Peyer's patch (tissue), 4 donors: Measurements from ENCODE around the gene HIVEP2. TPM values are rescaled to one million over a fixed set of nuclear protein-coding genes. Genes with fewer than 3 reads are reported as not detected.

Experiments used
- DNase-seq, 3 donors: peaks; one replicate each; pipeline ENCODE4 v3.0.0-alpha.2; 2017 to 2019
- H3K27ac ChIP-seq, 4 donors: fragments of 200-600 bp; sonication (generic); one replicate each; pipeline ENCODE4 v1.5.1; 2016 to 2019
- H3K27me3 ChIP-seq, 2 donors: fragments of 200-600 bp; sonication (generic); one replicate each; pipeline ENCODE4 v1.5.1; 2019
- H3K36me3 ChIP-seq, 3 donors: fragments of 200-600 bp; sonication (generic); one replicate each; pipeline ENCODE4 v1.5.1; 2016 to 2019
- H3K4me1 ChIP-seq, 4 donors: fragments of 200-600 bp; sonication (generic); one replicate each; pipeline ENCODE4 v1.5.1; 2016 to 2019
- H3K4me3 ChIP-seq, 4 donors: fragments of 200-600 bp; sonication (generic); 1 replicate in 3 of 4; 2 replicates in 1 of 4; pipeline ENCODE4 v1.5.1; 2016 to 2019; ENCODE audit warnings: mild to moderate bottlenecking in 1 of 4
- H3K9me3 ChIP-seq, 4 donors: fragments of 200-600 bp; sonication (generic); one replicate each; pipeline ENCODE4 v1.5.1; 2016 to 2019; ENCODE audit warnings: mild to moderate bottlenecking in 1 of 4
- POLR2A ChIP-seq, 2 donors: fragments of 450-650 bp; IDR thresholded peaks; one replicate each; pipeline ENCODE4 v1.5.1; 2017; ENCODE audit warnings: antibody characterized with exemption in 2 of 2, mild to moderate bottlenecking in 2 of 2, moderate library complexity in 2 of 2
- total RNA-seq, 4 donors: library from RNA; depleted of rRNA; stranded (reverse); fragments of >200 nt; gene quantifications; one replicate each; pipeline ENCODE4 v1.1.0, GENCODE V29; 2016
- TF ChIP-seq, protein P1 (sequence below), 6 experiments: fragments of 450-650 bp in 4 of 6; fragments of 200-600 bp in 2 of 6; sonication (generic) in 1 of 6; IDR thresholded peaks; one replicate each; pipeline ENCODE4 v1.5.1; 2017 to 2019; ENCODE audit warnings: antibody characterized with exemption in 6 of 6, mild to moderate bottlenecking in 3 of 6, moderate library complexity in 1 of 6

HIVEP2 gene
- total RNA-seq, 4 donors from 2014 or later, result 14.4 to 35.5 (median 19.5) TPM

DNA sequence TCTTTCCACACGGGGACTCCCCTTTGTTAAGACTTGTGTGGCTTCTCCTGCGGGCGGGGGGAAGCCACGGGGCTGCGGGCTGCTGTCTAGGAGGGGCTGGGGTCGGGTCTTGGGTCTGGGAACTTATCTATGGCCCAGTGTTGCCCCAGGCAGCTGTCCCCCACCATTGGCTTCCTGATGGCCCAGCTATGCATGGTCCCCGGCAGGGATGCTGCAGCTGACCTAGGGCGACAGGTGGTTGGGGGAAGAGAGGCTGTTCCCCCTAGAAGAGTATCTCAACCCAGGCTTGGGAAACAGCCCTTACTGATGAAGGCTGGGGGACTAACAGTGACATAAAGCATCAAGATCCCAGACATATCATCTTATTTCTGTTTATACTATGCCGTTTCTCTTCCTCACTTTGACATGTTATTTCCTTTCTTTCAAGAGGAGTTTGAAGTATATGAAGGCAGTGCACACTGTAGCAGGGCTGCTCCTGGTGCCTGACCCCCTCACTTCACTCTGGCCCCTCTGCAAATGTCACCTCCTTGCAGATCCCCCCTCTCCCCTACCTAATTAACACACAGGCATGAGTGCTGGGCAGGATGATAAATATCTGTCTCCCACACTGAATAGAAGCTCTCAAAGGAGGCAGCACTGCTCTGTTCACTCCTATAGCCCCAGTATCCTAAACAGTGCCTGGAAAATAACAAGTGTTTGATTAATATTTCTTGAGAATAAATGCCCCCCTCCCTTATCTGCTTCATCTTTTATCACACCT, 87.0 kb downstream of the HIVEP2 start:
- Histone ChIP-seq H3K4me3 (peak overlapping the region in 1 of 4 donors; percentile 10), H3K9me3 (no peaks in the 10 kb centered on the region), H3K27ac (peak overlapping the region; percentile 2 to 86 (median 66)), H3K4me1 (peaks cover 0 to 20% (median 9%) of the 10 kb centered on the region in 4 donors), H3K27me3 (no peaks in the 10 kb centered on the region), H3K36me3 (no peaks in the 10 kb centered on the region)
- peak in 1 of 3 donors; percentile 51 for DNase-seq
- TF ChIP-seq POLR2A (IDR thresholded peaks at IDR 0.05), result no peak
- TF ChIP-seq, protein P1, sequence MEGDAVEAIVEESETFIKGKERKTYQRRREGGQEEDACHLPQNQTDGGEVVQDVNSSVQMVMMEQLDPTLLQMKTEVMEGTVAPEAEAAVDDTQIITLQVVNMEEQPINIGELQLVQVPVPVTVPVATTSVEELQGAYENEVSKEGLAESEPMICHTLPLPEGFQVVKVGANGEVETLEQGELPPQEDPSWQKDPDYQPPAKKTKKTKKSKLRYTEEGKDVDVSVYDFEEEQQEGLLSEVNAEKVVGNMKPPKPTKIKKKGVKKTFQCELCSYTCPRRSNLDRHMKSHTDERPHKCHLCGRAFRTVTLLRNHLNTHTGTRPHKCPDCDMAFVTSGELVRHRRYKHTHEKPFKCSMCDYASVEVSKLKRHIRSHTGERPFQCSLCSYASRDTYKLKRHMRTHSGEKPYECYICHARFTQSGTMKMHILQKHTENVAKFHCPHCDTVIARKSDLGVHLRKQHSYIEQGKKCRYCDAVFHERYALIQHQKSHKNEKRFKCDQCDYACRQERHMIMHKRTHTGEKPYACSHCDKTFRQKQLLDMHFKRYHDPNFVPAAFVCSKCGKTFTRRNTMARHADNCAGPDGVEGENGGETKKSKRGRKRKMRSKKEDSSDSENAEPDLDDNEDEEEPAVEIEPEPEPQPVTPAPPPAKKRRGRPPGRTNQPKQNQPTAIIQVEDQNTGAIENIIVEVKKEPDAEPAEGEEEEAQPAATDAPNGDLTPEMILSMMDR (IDR thresholded peaks at IDR 0.05), result no peak

DNA sequence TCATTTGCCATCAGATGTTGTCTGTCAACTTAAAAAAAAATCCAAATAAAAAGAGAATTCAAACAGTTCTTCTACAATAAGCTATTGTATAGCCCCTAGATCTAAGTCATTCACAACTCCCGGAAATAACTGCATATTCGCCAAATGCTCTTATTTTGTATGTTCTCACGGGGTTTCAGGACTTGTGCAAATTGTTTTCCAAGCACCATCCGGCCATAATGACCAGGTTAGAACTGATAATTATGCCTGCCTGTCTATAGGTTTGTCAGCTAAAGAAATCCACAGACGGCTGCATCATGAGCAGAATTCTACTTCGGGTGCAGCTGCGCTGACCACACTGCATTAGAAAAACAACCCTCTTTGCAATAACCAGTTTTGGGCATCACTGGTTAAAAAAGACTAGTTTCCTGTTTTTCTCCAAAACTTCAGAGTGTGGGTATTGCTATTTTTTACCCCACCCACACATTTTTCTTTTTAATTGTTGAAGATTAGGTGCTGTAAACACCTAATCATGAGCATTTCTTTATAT, 87.7 kb downstream of the HIVEP2 start:
- Histone ChIP-seq H3K4me3 (peak overlapping the region in 1 of 4 donors; percentile 10), H3K27me3 (no peaks in the 10 kb centered on the region), H3K9me3 (no peaks in the 10 kb centered on the region), H3K36me3 (no peaks in the 10 kb centered on the region), H3K27ac (peak overlapping the region in 3 of 4 donors; percentile 2 to 86 (median 81)), H3K4me1 (peaks cover 0 to 21% (median 9%) of the 10 kb centered on the region in 4 donors)
- peak in 1 of 3 donors; percentile 52 for DNase-seq
- TF ChIP-seq POLR2A (IDR thresholded peaks at IDR 0.05), result no peak
- TF ChIP-seq, protein P1 (IDR thresholded peaks at IDR 0.05), result no peak

DNA sequence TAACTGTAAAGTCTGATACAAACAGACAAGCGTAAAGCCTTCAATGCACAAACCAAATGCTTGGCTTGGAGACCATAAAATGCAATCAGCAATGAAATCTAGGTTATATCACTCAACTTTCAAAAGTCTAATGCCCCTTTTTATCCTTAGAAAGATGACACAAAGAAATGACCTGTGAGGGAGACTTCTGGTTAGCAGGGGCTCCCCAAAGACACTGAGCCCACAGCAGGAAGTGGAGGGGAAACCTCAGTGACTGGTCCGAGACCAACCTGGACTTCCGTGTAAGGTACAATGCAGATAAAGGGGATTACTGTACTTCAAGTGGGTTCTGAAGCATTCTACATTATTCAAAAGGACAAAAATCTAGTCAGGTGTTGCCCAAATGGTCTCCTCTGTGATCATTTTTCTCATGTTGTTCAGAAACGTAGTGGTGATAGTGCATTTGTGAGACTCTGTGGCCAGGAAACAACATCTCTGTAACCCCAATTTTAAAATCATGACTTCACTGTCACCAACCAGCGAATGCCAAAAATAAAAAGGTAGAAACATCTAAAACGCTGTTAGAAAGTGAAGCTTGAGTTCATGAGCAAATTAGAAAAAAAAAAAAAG, 88.2 kb downstream of the HIVEP2 start:
- DNase-seq, result peak in 2 of 3 donors; percentile 73 to 75
- peak overlapping the region in 2 of 4 donors; percentile 4 to 10 for H3K4me3 ChIP-seq
- no peaks in the 10 kb centered on the region for H3K27me3 ChIP-seq
- H3K9me3 ChIP-seq, result no peaks in the 10 kb centered on the region
- H3K27ac ChIP-seq, result peak overlapping the region; percentile 9 to 86 (median 66)
- TF ChIP-seq POLR2A (IDR thresholded peaks at IDR 0.05), result no peak
- TF ChIP-seq, protein P1 (IDR thresholded peaks at IDR 0.05), result no peak
- H3K4me1 ChIP-seq, result peaks cover 0 to 21% (median 9%) of the 10 kb centered on the region in 4 donors
- H3K36me3 ChIP-seq, result no peaks in the 10 kb centered on the region

DNA sequence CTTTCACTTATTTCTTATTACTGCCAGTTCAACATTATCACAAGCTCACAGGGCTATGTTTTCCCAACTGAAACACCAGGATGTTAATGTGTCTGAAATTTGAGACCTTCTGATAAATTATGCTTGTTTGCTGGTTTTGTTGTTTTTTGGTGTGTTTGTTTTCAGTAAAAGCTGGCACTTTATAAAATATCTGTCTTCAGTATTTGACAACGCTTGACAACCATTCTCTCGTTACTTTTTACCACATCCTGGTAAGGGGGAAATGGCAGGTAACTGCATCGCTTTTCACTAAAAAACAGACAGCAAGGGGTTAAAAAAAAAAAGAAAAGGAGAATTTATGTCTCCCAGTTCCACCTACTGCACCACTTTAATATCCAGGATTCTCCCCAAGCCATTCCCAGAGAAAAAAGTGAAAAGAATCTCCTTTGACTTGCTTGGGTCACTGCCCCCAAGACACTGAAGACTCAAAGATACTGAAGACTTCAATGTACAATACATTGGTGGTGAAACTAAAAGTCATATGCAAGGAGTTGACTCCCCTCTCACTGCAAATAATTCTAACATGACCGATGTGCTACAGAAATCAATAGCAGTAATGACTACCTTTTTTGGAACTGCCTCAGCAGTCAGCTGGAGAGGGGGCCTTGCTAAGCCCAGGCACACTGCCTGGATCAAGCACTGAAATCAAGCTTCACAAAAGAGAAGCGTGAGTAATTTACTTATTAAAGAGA, 88.9 kb downstream of the HIVEP2 start:
- Histone ChIP-seq H3K27ac (peak overlapping the region; percentile 9 to 86 (median 66)), H3K27me3 (no peaks in the 10 kb centered on the region), H3K4me3 (peak overlapping the region in 1 of 4 donors; percentile 10), H3K4me1 (peaks cover 0 to 21% (median 9%) of the 10 kb centered on the region in 4 donors), H3K9me3 (no peaks in the 10 kb centered on the region), H3K36me3 (no peaks in the 10 kb centered on the region)
- no peak for DNase-seq
- TF ChIP-seq POLR2A (IDR thresholded peaks at IDR 0.05), result no peak
- TF ChIP-seq, protein P1 (IDR thresholded peaks at IDR 0.05), result no peak
